Measurements from ENCODE around the gene PAGE4.

Gene PAGE4

DNA sequence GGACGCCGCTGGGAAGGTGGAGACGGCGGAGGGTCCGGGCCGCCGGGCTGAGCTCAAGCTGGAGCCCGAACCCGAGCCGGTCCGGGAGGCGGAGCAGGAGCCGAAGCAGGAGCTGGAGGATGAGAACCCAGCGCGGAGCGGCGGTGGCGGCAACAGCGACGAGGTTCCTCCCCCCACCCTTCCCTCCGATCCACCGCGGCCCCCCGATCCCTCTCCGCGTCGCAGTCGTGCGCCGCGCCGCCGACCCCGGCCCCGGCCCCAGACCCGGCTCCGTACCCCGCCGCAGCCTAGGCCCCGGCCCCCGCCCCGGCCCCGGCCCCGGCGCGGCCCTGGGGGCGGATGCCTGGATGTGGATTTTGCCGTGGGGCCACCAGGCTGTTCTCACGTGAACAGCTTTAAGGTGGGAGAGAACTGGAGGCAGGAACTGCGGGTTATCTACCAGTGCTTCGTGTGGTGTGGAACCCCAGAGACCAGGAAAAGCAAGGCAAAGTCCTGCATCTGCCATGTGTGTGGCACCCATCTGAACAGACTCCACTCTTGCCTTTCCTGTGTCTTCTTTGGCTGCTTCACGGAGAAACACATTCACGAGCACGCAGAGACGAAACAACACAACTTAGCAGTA lies 50.7 kb downstream of the PAGE4 start:
- peaks cover 13 to 18% of the 10 kb centered on the region in 2 donors for H3K4me1 Mint-ChIP-seq (ENCODE audit: low read depth in 2 of 2)
- peak overlapping the region; percentile 64 to 68 for H3K27ac Mint-ChIP-seq
- DNase-seq (no peak), ATAC-seq (replicated peaks) (peak; percentile 2)
- H3K9me3 Mint-ChIP-seq, result no peaks in the 10 kb centered on the region
- no peaks in the 10 kb centered on the region for H3K27me3 Mint-ChIP-seq
- peak overlapping the region; percentile 74 to 75 for H3K4me3 Mint-ChIP-seq
- no peaks in the 10 kb centered on the region for H3K36me3 Mint-ChIP-seq (ENCODE audit: insufficient read depth)

DNA sequence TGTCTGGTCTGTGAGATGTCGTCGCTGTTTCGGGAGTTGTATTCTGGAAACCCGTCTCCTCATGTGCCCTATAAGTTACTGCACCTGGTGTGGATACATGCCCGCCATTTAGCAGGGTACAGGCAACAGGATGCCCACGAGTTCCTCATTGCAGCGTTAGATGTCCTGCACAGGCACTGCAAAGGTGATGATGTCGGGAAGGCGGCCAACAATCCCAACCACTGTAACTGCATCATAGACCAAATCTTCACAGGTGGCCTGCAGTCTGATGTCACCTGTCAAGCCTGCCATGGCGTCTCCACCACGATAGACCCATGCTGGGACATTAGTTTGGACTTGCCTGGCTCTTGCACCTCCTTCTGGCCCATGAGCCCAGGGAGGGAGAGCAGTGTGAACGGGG lies 51.6 kb downstream of the PAGE4 start:
- Mint-ChIP-seq H3K27ac (no peak overlapping the region), H3K4me3 (no peak overlapping the region), H3K27me3 (no peaks in the 10 kb centered on the region), H3K36me3 (ENCODE audit: insufficient read depth) (no peaks in the 10 kb centered on the region), H3K9me3 (no peaks in the 10 kb centered on the region), H3K4me1 (ENCODE audit: low read depth in 2 of 2) (peaks cover 13 to 18% of the 10 kb centered on the region in 2 donors)
- ATAC-seq (replicated peaks) (no peak), DNase-seq (no peak)
